Raji (cell line): ENCODE results near the gene ZNF335.

Source experiments
- POLR2A ChIP-seq: IDR thresholded peaks from 2 replicates; pipeline ENCODE4 v1.6.1; 2011; ENCODE audit warnings: low read depth, low read length, control low read depth; ENCODE audit not compliant: insufficient read depth

Gene ZNF335

DNA sequence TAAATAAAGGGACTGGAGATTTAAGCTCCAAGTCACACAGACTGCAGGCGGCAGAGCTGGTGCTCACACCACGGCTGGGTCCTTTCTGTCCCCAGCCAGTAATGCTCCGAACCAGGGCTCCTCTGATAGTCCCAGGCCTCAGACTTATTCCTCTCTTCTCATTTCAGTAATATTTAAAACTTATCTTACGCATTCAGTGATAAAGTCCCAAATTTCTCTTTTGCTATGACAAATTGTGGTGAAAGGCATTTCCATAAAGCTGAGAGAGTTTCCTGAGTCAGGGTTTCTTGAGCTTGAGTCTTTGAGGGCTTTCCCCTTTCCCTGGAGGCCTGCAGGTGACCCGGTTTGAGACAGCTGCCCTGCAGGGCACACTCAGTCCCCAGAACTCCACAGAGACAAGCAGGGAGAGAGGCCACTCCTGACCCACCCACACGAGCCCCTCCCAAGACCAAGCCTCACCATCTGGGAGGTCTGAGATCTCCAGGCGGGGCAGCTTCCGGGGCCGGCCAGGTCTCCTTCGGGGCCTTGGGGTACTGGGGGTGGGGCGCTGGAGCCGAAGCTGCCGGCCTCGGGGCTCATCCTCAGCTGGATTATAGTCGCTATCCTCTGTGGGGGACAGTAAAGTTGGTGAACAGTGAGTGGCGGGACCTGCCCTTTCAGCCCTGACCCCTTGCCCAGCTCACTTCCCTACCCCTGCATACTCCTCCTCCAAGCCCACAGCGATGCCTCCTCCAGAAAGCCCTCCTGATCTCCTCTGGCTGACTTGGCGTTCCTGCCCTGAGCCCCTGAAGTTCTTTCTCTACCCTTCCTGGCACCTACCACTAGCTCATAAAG, 6.6 kb downstream of the ZNF335 start:
- TF ChIP-seq POLR2A: no peak

- no peak for TF ChIP-seq POLR2A
Observed at GRCh38 chr20:45964006-45964400, 8.0 kb downstream of the ZNF335 start.

GRCh38 chr20:45963059-45964005, 8.7 kb downstream of the ZNF335 start:
- TF ChIP-seq POLR2A: no peak

DNA sequence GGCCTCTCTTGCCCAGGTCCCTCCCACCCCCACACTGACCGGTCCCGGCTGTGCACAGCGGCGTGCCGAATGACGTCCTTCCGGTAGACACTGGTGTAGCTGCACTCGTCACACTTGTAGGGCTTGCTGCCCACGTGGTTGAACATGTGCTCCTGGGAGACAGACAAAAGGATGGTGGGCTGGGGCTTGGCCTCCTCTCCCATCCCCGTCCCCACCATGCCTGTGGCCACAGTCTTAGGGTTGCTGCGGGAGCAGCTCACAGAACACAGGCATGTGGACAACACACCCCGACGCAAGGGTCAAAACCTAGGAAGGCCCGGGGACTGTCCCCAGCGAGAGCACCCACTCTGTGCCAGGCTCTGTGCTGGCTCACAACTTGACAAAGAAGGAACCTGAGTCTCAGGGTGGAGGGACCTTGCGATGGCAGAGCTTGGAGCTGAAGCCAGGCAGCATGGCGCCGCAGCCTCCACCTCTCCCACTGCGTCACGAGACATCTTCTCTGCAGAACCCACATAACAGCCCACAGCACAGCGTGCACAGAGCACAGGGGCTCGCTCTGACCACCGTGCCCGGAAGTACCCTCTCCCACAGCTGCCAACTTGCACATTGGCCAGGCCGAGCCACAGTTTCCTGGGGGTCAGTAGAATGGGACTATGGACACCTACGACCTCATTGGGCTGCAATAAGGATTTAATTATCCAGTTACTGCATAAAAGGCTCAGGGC, 9.8 kb downstream of the ZNF335 start:
- TF ChIP-seq POLR2A: no peak

DNA sequence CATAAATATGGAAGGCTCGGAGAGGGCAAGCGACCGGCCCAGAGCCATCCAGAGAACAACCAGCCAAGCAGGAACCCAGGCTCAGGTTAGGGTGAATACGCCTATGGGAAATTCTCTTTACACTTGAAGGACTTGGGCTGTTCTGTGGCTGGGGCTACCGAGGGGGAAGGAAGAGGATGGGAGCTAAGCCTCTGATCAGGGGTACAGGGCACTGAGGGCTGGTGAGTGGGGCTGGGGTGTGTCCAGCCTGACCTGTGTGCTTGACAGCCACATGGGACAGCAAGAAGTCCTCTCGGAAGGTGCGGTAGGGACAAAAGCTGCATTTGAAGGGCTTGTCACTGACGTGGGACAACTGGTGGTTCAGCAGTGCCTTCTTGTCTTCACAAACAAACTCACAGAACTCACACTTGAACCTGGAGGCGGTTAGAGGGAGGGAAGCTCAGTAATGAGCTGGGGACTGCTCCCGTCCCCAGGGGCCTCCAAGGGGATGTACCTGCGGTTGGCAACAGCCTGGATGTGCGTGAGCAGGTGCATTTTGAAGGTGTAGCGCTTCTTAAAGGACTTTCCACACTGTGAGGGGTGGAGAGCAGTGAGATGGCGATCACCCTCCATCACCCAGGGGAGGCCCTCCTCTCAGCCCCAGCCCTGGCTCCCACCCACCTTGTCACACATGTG, 11.9 kb downstream of the ZNF335 start:
- TF ChIP-seq POLR2A: no peak

- TF ChIP-seq POLR2A: no peak
Observed at GRCh38 chr20:45959126-45959525, 12.9 kb downstream of the ZNF335 start.

DNA sequence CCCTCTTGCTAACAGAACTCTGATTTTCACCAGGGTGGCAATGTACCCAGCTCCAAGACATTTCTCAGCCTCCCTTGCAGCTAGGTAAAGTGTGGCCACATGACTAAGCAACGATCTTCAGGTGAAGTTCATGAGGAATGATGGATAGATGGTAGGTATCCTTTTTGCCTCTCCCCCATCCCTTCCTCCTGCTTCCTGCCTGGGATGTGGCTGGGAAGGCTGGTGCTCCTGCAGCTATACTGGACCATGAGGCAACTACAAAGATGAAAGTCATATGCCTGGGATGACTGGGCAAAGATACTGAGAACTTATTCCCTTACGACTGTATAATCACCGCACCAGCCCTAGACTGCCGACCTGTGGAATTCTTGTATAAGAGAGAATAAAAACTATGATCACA, 13.4 kb downstream of the ZNF335 start:
- TF ChIP-seq POLR2A: no peak

- no peak for TF ChIP-seq POLR2A
Observed at GRCh38 chr20:45957021-45957941, 14.7 kb downstream of the ZNF335 start.

GRCh38 chr20:45953672-45954071, 18.3 kb downstream of the ZNF335 start:
- TF ChIP-seq POLR2A: no peak

GRCh38 chr20:45952861-45953260, 19.1 kb downstream of the ZNF335 start:
- TF ChIP-seq POLR2A: no peak

DNA sequence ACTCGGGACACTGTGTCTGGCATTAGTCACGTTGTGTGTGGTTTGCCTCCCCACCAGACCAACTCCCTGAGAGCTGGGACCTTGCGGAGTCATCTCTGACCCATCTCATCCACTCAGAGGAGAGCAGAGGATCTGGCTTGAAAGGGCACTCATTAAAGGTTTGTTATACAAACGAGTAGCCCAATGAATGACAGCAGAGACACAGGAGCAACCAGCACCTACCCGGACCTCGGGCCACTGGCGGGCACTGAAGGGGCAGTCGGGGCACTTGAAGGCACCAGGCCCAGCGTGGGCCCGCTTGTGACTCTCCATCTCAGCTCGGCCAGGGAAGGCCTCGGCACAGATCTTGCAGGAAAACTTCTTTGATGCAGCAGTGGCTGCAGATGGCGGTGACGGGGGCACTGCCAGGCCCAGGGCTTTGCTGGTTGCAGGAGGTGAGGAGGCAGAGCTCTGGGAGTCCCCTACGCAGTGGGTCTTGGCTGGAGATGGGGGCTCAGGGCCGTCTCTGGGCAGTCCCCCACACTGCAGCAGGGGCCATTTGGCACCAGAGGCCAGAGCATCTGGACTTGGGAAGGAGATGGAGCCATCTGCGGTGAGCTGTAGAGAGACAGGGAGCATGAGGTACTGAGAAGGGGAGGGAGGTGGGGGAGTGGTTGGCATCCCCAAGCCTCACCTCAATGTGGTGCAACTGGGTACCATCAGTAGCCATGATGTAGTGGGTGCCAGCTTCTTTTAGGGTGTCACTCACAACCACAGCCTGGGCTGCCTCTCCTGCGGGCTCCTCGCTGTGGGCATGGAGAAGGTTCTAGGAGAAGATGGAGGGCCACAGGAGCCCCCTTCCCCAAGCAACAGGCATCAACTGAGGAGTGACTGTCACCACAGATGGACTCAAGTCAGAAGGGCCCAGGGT, 19.8 kb downstream of the ZNF335 start:
- no peak for TF ChIP-seq POLR2A

- no peak for TF ChIP-seq POLR2A
Observed at GRCh38 chr20:45950330-45950646, 21.7 kb downstream of the ZNF335 start.

DNA sequence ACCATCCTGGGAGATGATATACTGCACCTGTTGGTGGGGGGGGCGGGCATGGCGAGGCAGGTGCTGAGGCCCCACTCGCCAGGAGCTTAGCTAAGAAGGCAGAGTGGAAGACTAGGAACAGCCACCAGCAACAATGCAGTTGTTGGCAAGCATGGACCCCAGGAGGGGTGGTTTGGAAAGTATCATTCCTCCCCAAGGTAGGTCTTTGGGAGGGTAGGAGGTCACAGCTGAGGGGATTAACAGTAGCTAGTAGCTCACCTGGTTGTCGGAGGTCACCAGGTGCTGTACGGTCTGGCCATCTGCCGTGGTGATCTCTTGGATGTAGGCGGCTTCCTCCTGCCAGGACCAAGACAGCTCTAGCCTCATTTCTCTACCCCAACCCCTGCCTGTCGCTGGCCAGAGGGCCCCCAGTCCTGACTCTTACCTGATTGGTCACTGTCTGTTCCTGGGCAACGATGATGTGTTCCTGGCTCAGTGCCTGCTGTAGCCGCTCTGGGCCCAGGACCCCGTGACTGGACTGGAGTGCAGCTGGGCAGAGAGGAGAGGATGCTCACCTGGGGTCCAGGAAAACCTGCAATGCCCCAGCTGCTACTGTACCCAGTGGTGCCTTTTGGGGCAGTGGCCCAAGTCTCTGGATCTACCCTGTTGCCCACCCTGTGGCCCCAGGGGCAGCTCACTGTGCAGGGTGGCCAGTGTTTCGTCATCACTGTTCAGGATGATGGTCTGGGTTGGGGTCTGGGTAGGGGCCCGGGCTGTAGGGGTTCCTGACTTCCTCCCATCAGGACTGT, 22.3 kb downstream of the ZNF335 start:
- TF ChIP-seq POLR2A: no peak
